NCI-H526 (cell line): ENCODE data around the gene PSEN2.
"Not testable (repeated sequence)": the region's sequence is repeated elsewhere in the genome, so short reads cannot be mapped to it uniquely, and the experiment has no call there.

Experiments
- DNase-seq, 2 experiments: peaks; one replicate each; lab custom pipeline; 2025; lab: John Stamatoyannopoulos, UW

Gene PSEN2

GRCh38 chr1:226870401-226871279, at the start of gene PSEN2:
TSS of gene PSEN2 (plus strand) at chr1:226870616. CDS start at chr1:226881908, 11,292 bp downstream.
- peak in 1 of 2 experiments; percentile 70 for DNase-seq

GRCh38 chr1:226820941-226821718, 49.3 kb upstream of the PSEN2 start:
- DNase-seq: no peak

- DNase-seq: no peak
These were observed 48.7 kb upstream of the PSEN2 start for GRCh38 chr1:226821719-226822085.

DNA sequence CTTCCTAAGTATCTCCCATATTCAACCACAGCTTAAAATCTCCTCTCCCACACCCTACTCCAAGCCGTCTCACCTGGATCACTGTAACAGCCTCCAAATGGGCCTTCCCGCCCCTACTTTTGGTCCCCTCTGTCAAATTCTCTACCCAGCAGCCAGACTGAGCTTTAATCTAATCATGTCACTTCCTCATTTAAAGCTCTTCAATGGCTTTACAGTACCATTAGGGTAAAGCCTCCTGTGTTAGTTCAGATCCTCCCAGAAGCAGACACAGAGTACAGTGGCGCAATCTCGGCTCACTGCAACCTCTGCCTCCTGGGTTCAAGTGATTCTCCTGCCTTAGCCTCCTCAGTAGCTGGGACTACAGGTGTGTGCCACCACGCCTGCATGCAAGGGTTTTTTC, 46.8 kb upstream of the PSEN2 start:
- DNase-seq: no peak

GRCh38 chr1:226825037-226825745, 45.2 kb upstream of the PSEN2 start:
- no peak for DNase-seq

GRCh38 chr1:226825746-226826100, 44.7 kb upstream of the PSEN2 start:
- DNase-seq: no peak

DNA sequence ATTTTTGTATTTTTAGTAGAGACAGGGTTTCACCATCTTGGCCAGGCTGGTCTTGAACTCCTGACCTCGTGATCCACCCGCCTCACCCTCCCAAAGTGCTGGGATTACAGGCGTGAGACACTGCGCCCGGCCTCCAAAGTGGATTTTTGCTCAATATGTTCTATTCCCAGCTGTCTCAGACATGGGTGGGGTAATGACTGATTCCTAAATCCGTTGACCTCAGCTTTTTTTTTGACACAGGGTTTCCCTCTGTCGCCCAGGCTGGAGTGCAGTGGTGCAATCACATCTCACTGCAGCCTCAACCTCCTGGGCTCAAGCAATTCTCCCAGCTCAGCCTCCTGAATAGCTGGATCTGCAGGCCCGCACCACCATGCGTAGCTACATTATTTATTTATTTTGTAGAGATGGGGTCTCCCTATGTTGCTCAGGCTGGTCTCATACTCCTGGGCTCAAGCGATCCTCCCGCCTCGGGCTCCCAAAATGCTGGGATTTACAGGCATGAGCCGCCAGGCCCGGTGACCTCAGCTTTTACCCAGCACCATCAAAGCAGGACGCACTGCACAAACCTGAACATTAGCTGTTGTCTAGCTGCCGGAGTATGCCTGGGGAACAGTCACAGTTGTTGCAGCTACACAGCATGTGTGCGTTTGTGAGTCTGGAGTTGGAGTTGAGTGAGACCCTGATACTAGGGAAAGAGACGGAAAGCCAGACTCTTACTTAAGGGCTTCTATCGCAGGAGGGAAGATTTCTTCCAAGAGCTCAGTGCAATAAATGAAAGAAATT, 43.7 kb upstream of the PSEN2 start:
- no peak for DNase-seq

DNA sequence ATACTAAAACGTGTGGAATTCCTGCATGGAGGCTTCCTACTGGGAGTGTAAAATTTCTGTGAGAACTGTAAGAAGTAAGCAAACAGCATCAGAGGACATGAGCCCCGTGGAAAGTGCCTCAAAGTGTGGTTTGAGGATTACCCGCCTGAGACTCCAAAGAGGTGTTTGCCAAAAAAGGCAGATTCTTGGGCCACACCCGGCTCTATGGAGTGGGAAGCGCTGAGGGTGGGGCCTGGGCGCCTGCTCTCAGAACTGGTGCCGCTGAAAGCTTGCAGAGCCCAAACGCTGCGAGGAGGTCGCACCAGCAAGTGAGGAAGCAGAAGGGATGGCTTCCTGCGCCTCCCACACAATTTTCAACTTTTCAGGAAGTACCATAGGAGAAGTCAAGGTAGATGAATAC, 43.0 kb upstream of the PSEN2 start:
- no peak for DNase-seq

- DNase-seq: peak; percentile 12 to 89
These were observed 42.4 kb upstream of the PSEN2 start for GRCh38 chr1:226827968-226828513.

GRCh38 chr1:226829105-226829504, 41.3 kb upstream of the PSEN2 start:
- no peak for DNase-seq

GRCh38 chr1:226831953-226832352, 38.5 kb upstream of the PSEN2 start:
- DNase-seq: no peak

DNA sequence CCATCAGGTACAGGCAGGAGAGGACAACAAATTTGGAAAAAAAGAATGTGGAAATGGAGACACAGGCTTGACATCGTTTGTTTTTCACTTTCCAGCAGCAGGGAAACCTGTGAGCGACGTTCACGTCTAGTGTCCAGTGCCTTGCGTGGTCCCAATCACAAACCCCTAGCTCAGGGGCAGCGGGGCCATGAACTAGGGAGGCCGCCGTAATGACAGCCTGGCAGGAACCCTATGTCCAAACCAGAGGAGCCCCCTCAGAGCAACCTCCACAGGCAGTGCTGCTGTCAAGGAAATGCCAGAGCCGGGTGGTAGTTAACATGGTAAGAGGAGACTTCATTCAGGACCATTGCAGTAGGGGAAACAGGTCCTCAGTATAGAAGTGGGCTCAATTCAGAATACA, 37.8 kb upstream of the PSEN2 start:
- DNase-seq: no peak

GRCh38 chr1:226834179-226834578, 36.2 kb upstream of the PSEN2 start:
- DNase-seq: not testable (repeated sequence)

DNA sequence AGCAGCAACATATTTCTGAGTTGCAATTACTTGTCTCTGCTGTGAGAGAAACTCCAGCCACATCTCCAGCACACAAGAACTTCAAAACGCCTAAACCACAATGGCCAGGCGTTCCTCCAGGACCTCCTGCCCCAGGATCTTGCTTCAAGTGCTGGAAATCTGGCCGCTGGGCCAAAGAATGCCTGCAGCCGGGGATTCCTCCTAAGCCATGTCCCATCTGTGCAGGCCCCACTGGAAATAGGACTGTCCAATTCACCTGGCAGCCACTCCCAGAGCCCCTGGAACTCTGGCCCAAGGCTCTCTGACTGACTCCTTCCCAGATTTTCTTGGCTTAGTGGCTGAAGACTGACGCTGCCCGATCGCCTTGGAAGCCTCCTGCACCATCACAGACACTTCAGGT, 35.0 kb upstream of the PSEN2 start:
- not testable (repeated sequence) for DNase-seq

GRCh38 chr1:226837966-226838365, 32.5 kb upstream of the PSEN2 start:
- not testable (repeated sequence) for DNase-seq

GRCh38 chr1:226838456-226838855, 32.0 kb upstream of the PSEN2 start:
- no peak for DNase-seq

- no peak for DNase-seq
These were observed 24.8 kb upstream of the PSEN2 start for GRCh38 chr1:226845624-226846023.

DNA sequence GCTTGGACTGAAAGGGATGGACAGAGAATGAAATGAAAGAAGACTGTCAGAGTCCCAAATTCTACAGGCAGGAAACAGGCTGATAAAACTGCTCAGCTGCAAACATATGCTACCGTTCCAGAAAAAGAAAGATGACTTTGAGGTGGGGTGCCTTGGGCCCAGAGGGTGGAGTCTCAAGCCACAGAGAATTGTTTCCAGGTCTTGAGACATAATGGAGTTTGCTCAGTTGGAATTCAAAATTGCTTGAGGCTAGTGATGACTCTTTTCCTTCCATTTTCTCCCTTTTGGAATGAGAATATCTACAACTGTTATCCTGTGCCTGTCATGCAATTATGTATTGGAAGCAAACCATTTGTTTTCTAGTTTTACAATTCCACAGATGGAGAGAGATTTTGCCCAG, 23.6 kb upstream of the PSEN2 start:
- no peak for DNase-seq

DNA sequence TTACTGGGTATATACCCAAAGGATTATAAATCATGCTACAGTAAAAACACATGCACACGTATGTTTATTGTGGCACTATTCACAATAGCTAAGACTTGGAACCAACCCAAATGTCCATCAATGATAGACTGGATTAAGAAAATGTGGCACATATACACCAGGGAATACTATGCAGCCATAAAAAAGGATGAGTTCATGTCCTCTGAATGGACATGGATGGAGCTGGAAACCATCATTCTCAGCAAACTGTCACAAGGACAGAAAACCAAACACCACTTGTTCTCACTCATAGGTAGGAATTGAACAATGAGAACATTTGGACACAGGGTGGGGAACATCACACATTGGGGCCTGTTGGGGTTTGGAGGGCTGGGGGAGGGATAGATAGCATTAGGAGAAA, 15.9 kb upstream of the PSEN2 start:
- not testable (repeated sequence) for DNase-seq

DNA sequence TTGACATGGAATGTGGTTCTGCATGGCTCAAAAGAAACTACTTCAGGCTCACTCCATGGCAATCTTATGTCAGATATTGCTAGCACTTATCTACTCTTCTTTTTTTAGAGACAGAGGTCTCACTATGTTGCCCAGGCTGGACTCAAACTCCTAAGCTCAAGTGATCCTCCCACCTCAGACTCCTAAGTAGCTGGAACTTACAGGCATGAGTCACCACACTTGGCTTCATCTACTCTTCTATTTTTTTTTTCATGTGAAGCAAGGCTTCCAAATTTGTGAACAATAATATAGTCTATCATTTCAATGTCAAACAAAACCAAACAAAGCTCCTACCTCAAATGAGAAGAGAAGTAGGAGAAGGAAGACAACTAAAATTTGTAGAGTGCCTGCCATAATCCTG, 7.5 kb upstream of the PSEN2 start:
- no peak for DNase-seq

- no peak for DNase-seq
These were observed 7.0 kb upstream of the PSEN2 start for GRCh38 chr1:226863446-226863845.

GRCh38 chr1:226864311-226864710, 6.1 kb upstream of the PSEN2 start:
- no peak for DNase-seq
